MM.1S (cell line): ENCODE data around the gene AMELX.

Experiments used
- DNase-seq: peaks from one replicate; pipeline ENCODE4 v3.0.0-alpha.2; 2015
- H2AFZ ChIP-seq: fragments of 300-600 bp; sonication (generic); 2 replicates; pipeline ENCODE4 v1.6.0; 2016; ENCODE audit warnings: antibody characterized with exemption, low read length
- H3F3A ChIP-seq: fragments of 300-600 bp; sonication (generic); 2 replicates; pipeline ENCODE4 v1.6.1; 2016; ENCODE audit warnings: mild to moderate bottlenecking, antibody characterized with exemption, low read length, moderate library complexity, mixed read lengths; ENCODE audit not compliant: insufficient read depth
- H3K27ac ChIP-seq: fragments of 300-600 bp; sonication (generic); 2 replicates; pipeline ENCODE4 v1.5.1; 2016; ENCODE audit warnings: mild to moderate bottlenecking, low read length
- H3K27me3 ChIP-seq: fragments of 300-600 bp; sonication (generic); replicated peaks from 2 replicates; pipeline ENCODE4 v1.6.0; 2016; ENCODE audit warnings: low read length; ENCODE audit not compliant: insufficient read depth
- H3K36me3 ChIP-seq: fragments of 300-600 bp; sonication (generic); replicated peaks from 2 replicates; pipeline ENCODE4 v1.6.1; 2016; ENCODE audit warnings: mild to moderate bottlenecking, low read length, mixed read lengths; ENCODE audit not compliant: insufficient read depth
- H3K4me1 ChIP-seq: fragments of 300-600 bp; sonication (generic); 2 replicates; pipeline ENCODE4 v1.6.1; 2016; ENCODE audit warnings: low read length, mixed read lengths
- H3K4me2 ChIP-seq: fragments of 300-600 bp; sonication (generic); 2 replicates; pipeline ENCODE4 v1.6.0; 2016; ENCODE audit warnings: low read depth, low read length
- H3K4me3 ChIP-seq: fragments of 300-600 bp; sonication (generic); 2 replicates; pipeline ENCODE4 v1.5.1; 2016; ENCODE audit warnings: low read length, mixed read lengths
- H3K79me2 ChIP-seq: fragments of 300-600 bp; sonication (generic); 2 replicates; pipeline ENCODE4 v1.6.1; 2016; ENCODE audit warnings: mixed run types, low read length, mixed read lengths
- H3K9ac ChIP-seq: fragments of 300-600 bp; sonication (generic); 2 replicates; pipeline ENCODE4 v1.6.1; 2016; ENCODE audit warnings: low read length, mixed read lengths
- H3K9me2 ChIP-seq: fragments of 300-600 bp; sonication (generic); replicated peaks from 2 replicates; pipeline ENCODE4 v1.6.1; 2016; ENCODE audit warnings: mild to moderate bottlenecking, low read length, mixed read lengths; ENCODE audit not compliant: insufficient read depth
- H3K9me3 ChIP-seq: fragments of 300-600 bp; sonication (generic); replicated peaks from 2 replicates; pipeline ENCODE4 v1.6.1; 2016; ENCODE audit warnings: mild to moderate bottlenecking, low read length, mixed read lengths; ENCODE audit not compliant: insufficient read depth
- H4K20me1 ChIP-seq: fragments of 300-600 bp; sonication (generic); 2 replicates; pipeline ENCODE4 v1.6.1; 2016; ENCODE audit warnings: mild to moderate bottlenecking, low read length, moderate library complexity, mixed read lengths; ENCODE audit not compliant: insufficient read depth
- EZH2 ChIP-seq: fragments of 300-600 bp; sonication (generic); optimal IDR thresholded peaks from 2 replicates; pipeline ENCODE3; 2017; ENCODE audit warnings: low read depth, mild to moderate bottlenecking, antibody characterized with exemption, low read length, mixed read lengths
- EZH2phosphoT487 ChIP-seq: fragments of 300-600 bp; sonication (generic); IDR thresholded peaks from 2 replicates; pipeline ENCODE4 v1.6.1; 2018; ENCODE audit warnings: antibody characterized with exemption, low read length
- TF ChIP-seq, protein P1 (sequence below): fragments of 300-600 bp; sonication (generic); IDR thresholded peaks from 2 replicates; pipeline ENCODE4 v1.5.1; 2016; ENCODE audit warnings: antibody characterized with exemption, low read length, mixed read lengths

The AMELX gene

DNA sequence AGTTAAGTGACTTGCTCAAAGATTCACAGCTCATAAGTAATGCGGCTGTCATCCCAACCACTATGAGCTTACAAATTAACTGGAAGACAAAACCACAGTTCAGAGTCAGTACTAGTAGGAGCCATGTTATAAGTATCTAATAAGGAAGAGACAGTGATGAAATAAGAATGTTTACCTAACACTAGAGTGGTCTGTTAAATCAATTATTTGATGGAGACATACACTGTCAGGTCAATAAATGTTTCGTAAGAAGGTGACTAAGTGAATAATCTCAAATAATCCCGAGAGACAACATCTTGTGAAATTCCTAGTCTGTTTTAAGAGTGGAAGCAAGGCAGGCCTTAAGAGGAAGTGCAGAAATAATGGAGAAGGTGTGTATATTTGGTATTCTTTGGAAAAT, 25.8 kb upstream of the AMELX start:
- Histone ChIP-seq H3K27ac (no peak overlapping the region), H3K9ac (no peak overlapping the region), H3K79me2 (peaks cover 35% of the 10 kb centered on the region), H3K4me1 (no peaks in the 10 kb centered on the region), H3F3A (no peaks in the 10 kb centered on the region), H2AFZ (no peak overlapping the region), H3K9me2 (no peaks in the 10 kb centered on the region), H3K4me3 (no peak overlapping the region), H3K4me2 (no peak overlapping the region), H3K36me3 (no peaks in the 10 kb centered on the region), H4K20me1 (no peaks in the 10 kb centered on the region), H3K27me3 (no peaks in the 10 kb centered on the region), H3K9me3 (no peaks in the 10 kb centered on the region)
- DNase-seq: no peak
- TF ChIP-seq EZH2phosphoT487 (no peak), EZH2 (no peak)
- TF ChIP-seq, protein P1, sequence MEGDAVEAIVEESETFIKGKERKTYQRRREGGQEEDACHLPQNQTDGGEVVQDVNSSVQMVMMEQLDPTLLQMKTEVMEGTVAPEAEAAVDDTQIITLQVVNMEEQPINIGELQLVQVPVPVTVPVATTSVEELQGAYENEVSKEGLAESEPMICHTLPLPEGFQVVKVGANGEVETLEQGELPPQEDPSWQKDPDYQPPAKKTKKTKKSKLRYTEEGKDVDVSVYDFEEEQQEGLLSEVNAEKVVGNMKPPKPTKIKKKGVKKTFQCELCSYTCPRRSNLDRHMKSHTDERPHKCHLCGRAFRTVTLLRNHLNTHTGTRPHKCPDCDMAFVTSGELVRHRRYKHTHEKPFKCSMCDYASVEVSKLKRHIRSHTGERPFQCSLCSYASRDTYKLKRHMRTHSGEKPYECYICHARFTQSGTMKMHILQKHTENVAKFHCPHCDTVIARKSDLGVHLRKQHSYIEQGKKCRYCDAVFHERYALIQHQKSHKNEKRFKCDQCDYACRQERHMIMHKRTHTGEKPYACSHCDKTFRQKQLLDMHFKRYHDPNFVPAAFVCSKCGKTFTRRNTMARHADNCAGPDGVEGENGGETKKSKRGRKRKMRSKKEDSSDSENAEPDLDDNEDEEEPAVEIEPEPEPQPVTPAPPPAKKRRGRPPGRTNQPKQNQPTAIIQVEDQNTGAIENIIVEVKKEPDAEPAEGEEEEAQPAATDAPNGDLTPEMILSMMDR: no peak

DNA sequence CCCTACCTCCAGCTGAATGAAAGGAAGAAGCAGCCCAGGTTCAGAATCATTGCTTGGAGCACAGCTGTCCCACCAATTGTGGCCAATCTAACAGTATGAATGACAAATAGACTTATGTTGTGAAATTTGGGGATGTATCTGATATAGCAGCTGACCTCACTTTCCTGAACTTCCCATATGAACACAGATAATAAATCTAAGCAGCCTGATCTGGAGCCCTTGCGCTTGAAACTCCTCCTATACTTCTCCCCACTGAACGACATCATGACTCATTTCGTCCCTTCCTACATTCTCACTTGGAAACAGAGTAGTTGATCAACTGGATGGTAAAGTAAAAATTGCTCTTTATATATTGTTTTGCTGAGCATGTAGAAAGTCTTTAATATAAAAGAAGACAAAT, 24.2 kb upstream of the AMELX start:
- Histone ChIP-seq H3K36me3 (no peaks in the 10 kb centered on the region), H3K27ac (no peak overlapping the region), H3F3A (no peaks in the 10 kb centered on the region), H2AFZ (no peak overlapping the region), H3K9me3 (no peaks in the 10 kb centered on the region), H3K79me2 (peaks cover 37% of the 10 kb centered on the region), H4K20me1 (no peaks in the 10 kb centered on the region), H3K4me2 (no peak overlapping the region), H3K4me1 (no peaks in the 10 kb centered on the region), H3K9ac (no peak overlapping the region), H3K4me3 (no peak overlapping the region), H3K27me3 (no peaks in the 10 kb centered on the region), H3K9me2 (no peaks in the 10 kb centered on the region)
- no peak for DNase-seq
- TF ChIP-seq EZH2phosphoT487 (no peak), EZH2 (no peak)
- TF ChIP-seq, protein P1: no peak

DNA sequence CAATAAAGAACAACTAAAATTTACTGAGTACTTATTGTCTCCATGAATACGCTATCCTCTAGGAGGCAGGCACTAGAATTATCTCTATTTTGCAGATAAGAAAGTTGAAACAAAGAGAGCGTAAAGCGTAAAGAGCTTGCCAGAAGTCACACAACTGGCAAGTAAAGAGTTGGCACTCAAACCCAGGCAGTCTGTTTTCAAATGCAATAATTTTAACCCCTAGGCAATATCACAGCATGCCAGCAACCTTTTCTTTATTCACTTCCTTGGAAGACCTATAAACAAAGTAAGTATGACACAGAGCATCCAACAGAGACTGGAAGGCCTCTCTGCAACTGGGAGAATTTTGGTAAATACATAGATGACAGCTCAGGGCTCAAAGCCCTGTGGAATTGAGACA, 23.2 kb upstream of the AMELX start:
- Histone ChIP-seq H3K27ac (no peak overlapping the region), H3K9me2 (no peaks in the 10 kb centered on the region), H3K27me3 (no peaks in the 10 kb centered on the region), H3K4me3 (no peak overlapping the region), H3K9me3 (no peaks in the 10 kb centered on the region), H3K79me2 (peaks cover 34% of the 10 kb centered on the region), H3K36me3 (no peaks in the 10 kb centered on the region), H3K9ac (no peak overlapping the region), H3K4me2 (no peak overlapping the region), H3F3A (no peaks in the 10 kb centered on the region), H3K4me1 (no peaks in the 10 kb centered on the region), H4K20me1 (no peaks in the 10 kb centered on the region), H2AFZ (no peak overlapping the region)
- TF ChIP-seq, protein P1: no peak
- TF ChIP-seq EZH2phosphoT487: no peak
- TF ChIP-seq EZH2: no peak
- no peak for DNase-seq

DNA sequence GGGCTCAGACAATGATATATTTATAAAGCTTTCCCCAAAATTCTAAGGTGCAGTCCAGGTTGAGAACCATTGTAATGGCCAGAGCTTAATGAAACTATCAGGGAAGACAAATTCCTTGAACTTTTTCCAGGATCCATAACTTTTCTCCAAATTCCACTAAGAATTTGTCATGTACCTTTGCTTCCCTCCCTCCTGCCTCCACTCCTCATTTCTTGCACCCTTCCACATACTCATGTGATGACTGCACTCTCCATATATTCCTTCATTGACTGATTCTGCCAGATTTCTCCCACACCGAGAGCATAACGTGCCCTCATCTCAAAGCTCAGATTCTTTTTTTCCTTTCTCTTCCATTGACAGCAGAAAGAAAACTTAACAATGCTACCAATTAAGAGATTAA, 20.9 kb upstream of the AMELX start:
- no peaks in the 10 kb centered on the region for H3K27me3 ChIP-seq
- H3K4me2 ChIP-seq: no peak overlapping the region

More for the DNA sequence above, 20.9 kb upstream of the AMELX start:
- Histone ChIP-seq H3K27ac (no peak overlapping the region), H3K4me1 (no peaks in the 10 kb centered on the region), H3K9me2 (no peaks in the 10 kb centered on the region), H3K4me3 (no peak overlapping the region), H3F3A (no peaks in the 10 kb centered on the region), H3K9me3 (no peaks in the 10 kb centered on the region), H3K36me3 (no peaks in the 10 kb centered on the region), H3K9ac (no peak overlapping the region), H2AFZ (no peak overlapping the region), H3K79me2 (peaks cover 34% of the 10 kb centered on the region), H4K20me1 (no peaks in the 10 kb centered on the region)
- DNase-seq: no peak
- TF ChIP-seq, protein P1: no peak
- TF ChIP-seq EZH2phosphoT487: no peak
- no peak for TF ChIP-seq EZH2
